ENCODE data around the gene HDHD3.
"Not testable (repeated sequence)": the region's sequence is repeated elsewhere in the genome, so short reads cannot be mapped to it uniquely, and the experiment has no call there.

GRCh38 chr9:113406353-113406752, 29.6 kb upstream of the HDHD3 start:
- not testable (repeated sequence) for TF ChIP-seq CTCF (IDR thresholded peaks at IDR 0.05; ENCODE audit: insufficient read depth, low read depth, low read length); EZH2 (IDR thresholded peaks at IDR 0.05; ENCODE audit: insufficient read depth, low read length)
